HUES48 (cell line): ENCODE measurements around the gene ZBTB7A.
"Not testable (repeated sequence)": the region's sequence is repeated elsewhere in the genome, so short reads cannot be mapped to it uniquely, and the experiment has no call there.

Source experiments
- H3K27ac ChIP-seq: one replicate; pipeline ENCODE4 v1.7.0; 2013; ENCODE audit warnings: low read depth, low read length, inconsistent platforms
- H3K27me3 ChIP-seq: 2 replicates; pipeline ENCODE4 v1.6.1; 2013; ENCODE audit warnings: mild to moderate bottlenecking, low read length; ENCODE audit not compliant: control insufficient read depth, insufficient read depth
- H3K36me3 ChIP-seq: 2 replicates; pipeline ENCODE4 v1.6.1; 2013; ENCODE audit warnings: low read length; ENCODE audit not compliant: control insufficient read depth, insufficient read depth
- H3K4me1 ChIP-seq: 2 replicates; pipeline ENCODE4 v1.6.1; 2013; ENCODE audit warnings: mild to moderate bottlenecking, low read length; ENCODE audit not compliant: control insufficient read depth, insufficient read depth
- H3K4me3 ChIP-seq: 2 replicates; pipeline ENCODE4 v1.5.1; 2013; ENCODE audit warnings: mild to moderate bottlenecking, low read depth, low read length
- H3K9ac ChIP-seq: 2 replicates; pipeline ENCODE4 v1.6.1; 2013; ENCODE audit warnings: mild to moderate bottlenecking, low read depth, low read length, moderate library complexity
- H3K9me3 ChIP-seq: 2 replicates; pipeline ENCODE4 v1.6.1; 2013; ENCODE audit warnings: low read length; ENCODE audit not compliant: control insufficient read depth, insufficient read depth

ZBTB7A gene

DNA sequence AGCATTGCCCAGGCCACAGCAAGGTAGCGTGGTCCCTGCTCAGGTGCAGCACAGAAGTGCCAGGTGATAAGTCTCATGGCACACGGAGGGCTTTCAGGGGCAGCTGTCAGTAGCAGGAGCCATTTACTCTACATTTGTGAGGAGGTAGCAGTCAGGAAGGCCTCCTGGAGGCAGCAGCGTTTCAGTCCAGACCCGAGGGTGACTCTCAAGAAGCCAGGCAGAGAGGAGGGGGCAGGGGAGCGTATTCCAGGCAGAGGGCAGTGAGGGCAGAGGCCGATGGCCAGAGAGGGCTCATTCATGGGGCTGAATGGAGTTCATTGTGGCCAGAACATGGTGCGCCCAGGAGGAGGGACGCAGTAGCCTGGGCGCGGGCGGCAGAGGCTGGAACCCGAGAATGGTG, 50.2 kb downstream of the ZBTB7A start:
- no peaks in the 10 kb centered on the region for H3K9me3 ChIP-seq
- no peaks in the 10 kb centered on the region for H3K4me1 ChIP-seq
- H3K9ac ChIP-seq: no peak overlapping the region
- H3K27me3 ChIP-seq: no peaks in the 10 kb centered on the region
- H3K4me3 ChIP-seq: no peak overlapping the region
- H3K36me3 ChIP-seq: peaks cover 46% of the 10 kb centered on the region
- no peak overlapping the region for H3K27ac ChIP-seq

GRCh38 chr19:4015705-4016402, 50.8 kb downstream of the ZBTB7A start:
- no peak overlapping the region for H3K4me3 ChIP-seq
- H3K9ac ChIP-seq: no peak overlapping the region
- H3K27ac ChIP-seq: no peak overlapping the region
- no peaks in the 10 kb centered on the region for H3K4me1 ChIP-seq
- H3K27me3 ChIP-seq: no peaks in the 10 kb centered on the region
- H3K9me3 ChIP-seq: no peaks in the 10 kb centered on the region
- H3K36me3 ChIP-seq: peaks cover 51% of the 10 kb centered on the region

DNA sequence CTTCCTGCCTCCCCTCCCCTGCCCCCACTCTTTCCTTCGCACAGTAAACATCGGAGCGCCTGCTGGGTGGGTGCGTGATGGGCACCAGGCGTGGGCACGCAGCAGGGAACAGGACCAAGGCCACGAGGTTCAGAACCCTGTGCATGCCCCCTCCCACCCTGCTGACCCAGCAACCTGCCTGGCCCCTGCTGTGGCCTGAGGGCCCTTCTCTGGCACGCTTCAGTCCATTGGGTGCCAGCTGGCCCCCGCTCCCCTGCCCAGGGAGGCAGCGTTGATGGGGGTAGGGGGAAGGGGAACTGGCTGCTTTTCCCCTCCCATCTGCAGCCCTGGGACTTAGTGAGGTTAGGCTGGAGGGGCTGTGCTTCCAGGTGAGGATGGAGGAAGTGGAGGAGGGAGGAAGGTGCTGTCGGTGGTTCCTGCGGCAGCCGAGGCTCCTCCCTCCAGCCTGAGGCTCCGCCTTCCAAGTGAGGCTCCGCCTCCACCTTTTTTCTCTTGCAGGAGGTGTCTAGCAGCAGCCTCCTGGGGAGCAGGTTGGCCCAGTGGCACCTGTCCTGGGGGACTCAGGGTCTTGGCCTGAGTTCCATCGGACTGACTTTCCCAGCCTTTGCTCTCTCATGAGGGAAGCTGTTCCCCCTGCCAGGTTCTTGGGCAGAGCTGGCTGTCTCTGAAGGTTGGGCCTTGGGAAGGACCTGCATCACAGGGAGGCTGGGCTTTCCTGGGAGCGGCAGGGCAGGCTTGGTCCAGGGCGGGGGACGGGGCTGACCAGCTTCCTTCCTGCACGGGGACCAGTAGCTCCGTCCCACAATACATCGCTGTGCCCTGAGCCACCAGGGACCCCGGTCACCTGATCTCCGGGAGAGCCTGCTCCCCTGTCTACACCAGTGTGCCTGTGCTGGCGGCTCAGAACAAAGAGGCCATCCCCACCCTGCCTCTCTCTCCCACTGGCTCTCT, 51.9 kb downstream of the ZBTB7A start:
- no peak overlapping the region for H3K27ac ChIP-seq
- H3K27me3 ChIP-seq: no peaks in the 10 kb centered on the region
- H3K9ac ChIP-seq: no peak overlapping the region
- H3K36me3 ChIP-seq: peaks cover 55% of the 10 kb centered on the region
- no peaks in the 10 kb centered on the region for H3K4me1 ChIP-seq
- no peak overlapping the region for H3K4me3 ChIP-seq
- no peaks in the 10 kb centered on the region for H3K9me3 ChIP-seq

GRCh38 chr19:4013886-4014540, 52.7 kb downstream of the ZBTB7A start:
- no peaks in the 10 kb centered on the region for H3K27me3 ChIP-seq
- H3K4me1 ChIP-seq: no peaks in the 10 kb centered on the region
- H3K36me3 ChIP-seq: peaks cover 55% of the 10 kb centered on the region
- H3K9me3 ChIP-seq: no peaks in the 10 kb centered on the region
- H3K27ac ChIP-seq: no peak overlapping the region
- H3K4me3 ChIP-seq: no peak overlapping the region
- no peak overlapping the region for H3K9ac ChIP-seq

GRCh38 chr19:4012975-4013634, 53.6 kb downstream of the ZBTB7A start:
- Histone ChIP-seq H3K4me1 (0 out of 2 replicates have a peak, but pooled peaks cover 6% of the 10 kb centered on the region), H3K27me3 (no peaks in the 10 kb centered on the region), H3K9ac (no peak overlapping the region), H3K4me3 (no peak overlapping the region), H3K27ac (no peak overlapping the region), H3K9me3 (no peaks in the 10 kb centered on the region), H3K36me3 (peaks cover 55% of the 10 kb centered on the region)

DNA sequence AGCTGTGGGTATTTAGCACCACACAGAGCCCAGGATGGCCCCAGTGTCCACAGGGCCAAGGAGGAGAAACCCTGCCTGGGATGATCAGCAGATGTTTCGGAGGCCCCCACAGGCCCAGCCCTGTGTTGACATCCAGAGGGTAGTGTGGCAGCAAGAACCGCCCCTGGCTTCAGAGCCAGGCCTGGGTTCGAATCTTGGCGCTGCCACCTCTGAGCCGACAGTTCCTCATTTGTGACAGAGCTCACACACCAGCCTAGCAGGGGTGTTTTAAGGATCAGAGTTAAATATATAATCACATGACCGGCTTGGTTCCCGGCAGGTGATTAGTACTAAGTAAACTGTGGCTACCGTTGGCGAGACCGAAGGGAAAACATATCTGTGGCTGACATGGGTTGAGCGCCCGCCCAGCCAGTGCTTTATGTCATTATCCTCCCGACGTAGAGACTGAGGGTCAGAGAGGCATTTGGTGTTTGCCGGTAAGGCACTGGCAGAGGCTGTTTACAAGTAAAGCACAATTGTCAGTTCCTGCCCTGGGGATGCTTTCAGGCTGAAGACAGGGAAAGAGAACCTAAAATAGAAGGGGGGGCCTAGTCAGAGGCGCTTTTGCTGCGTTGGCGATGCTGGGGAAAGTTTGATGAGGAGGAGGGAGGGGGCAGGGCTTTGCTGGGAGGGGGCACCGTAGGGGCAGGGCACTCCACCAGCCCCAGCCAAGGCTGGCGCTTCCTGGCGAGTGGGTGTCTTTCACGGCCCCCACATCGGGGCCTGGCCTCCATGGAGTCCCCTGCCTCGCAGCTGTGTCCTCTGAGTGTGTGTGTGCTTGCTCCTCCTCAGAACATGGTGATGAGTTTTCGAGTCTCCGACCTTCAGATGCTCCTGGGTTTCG, 54.4 kb downstream of the ZBTB7A start:
- peaks cover 55% of the 10 kb centered on the region for H3K36me3 ChIP-seq
- H3K4me3 ChIP-seq: no peak overlapping the region
- H3K27ac ChIP-seq: no peak overlapping the region
- 0 out of 2 replicates have a peak, but pooled peaks cover 6% of the 10 kb centered on the region for H3K4me1 ChIP-seq
- no peak overlapping the region for H3K9ac ChIP-seq
- H3K27me3 ChIP-seq: no peaks in the 10 kb centered on the region
- H3K9me3 ChIP-seq: no peaks in the 10 kb centered on the region

GRCh38 chr19:4011430-4011829, 55.3 kb downstream of the ZBTB7A start:
- not testable (repeated sequence) for H3K4me1 ChIP-seq, H3K9ac ChIP-seq, H3K4me3 ChIP-seq, H3K27me3 ChIP-seq, H3K9me3 ChIP-seq, H3K27ac ChIP-seq
- H3K36me3 ChIP-seq: peaks cover 47% of the 10 kb centered on the region

DNA sequence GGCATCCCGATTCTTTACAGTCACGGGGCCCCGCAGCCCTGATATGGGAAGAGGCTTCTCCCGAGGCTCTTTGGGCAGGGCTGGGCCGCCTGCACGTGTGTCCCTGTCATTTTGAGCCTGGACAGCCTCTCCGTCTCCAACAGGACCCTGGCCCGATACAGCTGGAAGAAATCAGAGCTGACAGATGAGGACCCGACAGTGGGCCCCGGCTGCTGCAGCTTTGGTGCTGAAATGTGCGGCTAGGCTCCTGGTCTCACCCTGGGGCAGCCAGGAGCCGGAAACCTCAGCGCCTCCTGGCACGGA, 55.9 kb downstream of the ZBTB7A start:
- no peak overlapping the region for H3K9ac ChIP-seq
- no peak overlapping the region for H3K4me3 ChIP-seq
- H3K36me3 ChIP-seq: peaks cover 40% of the 10 kb centered on the region
- no peaks in the 10 kb centered on the region for H3K27me3 ChIP-seq
- 0 out of 2 replicates have a peak, but pooled peaks cover 6% of the 10 kb centered on the region for H3K4me1 ChIP-seq
- H3K9me3 ChIP-seq: no peaks in the 10 kb centered on the region
- H3K27ac ChIP-seq: no peak overlapping the region

DNA sequence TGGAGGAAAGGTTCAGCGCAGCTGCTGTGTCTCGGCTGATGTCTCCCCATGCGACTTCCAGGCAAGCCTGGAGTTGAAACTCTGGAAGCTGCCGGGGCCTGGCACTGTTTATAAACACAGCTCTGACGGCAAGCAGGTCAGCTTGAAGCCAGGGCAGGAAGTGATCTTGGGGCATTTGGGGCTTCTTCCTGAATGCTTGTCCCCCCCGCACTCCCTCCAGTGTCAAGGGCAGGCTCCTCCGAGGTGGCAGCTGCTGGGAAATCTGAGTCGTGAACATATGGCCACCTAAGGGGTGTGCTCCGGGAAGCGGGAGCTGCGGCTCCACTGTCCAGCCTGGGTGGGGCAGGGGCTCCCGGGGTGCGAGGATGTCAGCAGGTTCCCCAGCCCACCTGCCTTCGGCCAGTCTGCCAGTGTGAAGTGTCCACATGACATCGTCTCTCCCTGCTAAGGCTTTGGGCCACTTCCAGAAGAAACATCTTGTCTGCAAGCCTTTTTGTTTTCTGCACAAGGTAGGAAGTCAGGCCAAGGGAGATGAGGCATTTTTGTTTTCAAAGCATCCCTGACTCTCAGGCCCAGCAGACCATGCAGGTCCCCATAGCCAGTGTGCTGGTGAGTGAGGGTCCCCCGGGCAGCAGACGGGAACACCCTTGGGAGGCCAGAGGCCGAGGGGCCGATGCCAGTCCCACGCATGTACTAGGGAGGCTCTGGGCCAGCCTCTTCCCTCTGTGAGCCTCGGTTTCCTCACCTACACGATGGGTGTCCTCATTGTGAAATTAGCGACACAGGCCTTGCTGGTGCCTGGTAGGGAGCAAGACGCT, 56.5 kb downstream of the ZBTB7A start:
- Histone ChIP-seq H3K27ac (no peak overlapping the region), H3K4me1 (0 out of 2 replicates have a peak, but pooled peaks cover 6% of the 10 kb centered on the region), H3K27me3 (no peaks in the 10 kb centered on the region), H3K4me3 (no peak overlapping the region), H3K36me3 (peaks cover 37% of the 10 kb centered on the region), H3K9me3 (no peaks in the 10 kb centered on the region), H3K9ac (no peak overlapping the region)
